ENCODE results near the gene ATP6V0E2.
A peak's percentile ranks its signal among the peaks of the same experiment; 100 is the strongest.
"Not testable (repeated sequence)": the region's sequence is repeated elsewhere in the genome, so short reads cannot be mapped to it uniquely, and the experiment has no call there.

Gene ATP6V0E2

DNA sequence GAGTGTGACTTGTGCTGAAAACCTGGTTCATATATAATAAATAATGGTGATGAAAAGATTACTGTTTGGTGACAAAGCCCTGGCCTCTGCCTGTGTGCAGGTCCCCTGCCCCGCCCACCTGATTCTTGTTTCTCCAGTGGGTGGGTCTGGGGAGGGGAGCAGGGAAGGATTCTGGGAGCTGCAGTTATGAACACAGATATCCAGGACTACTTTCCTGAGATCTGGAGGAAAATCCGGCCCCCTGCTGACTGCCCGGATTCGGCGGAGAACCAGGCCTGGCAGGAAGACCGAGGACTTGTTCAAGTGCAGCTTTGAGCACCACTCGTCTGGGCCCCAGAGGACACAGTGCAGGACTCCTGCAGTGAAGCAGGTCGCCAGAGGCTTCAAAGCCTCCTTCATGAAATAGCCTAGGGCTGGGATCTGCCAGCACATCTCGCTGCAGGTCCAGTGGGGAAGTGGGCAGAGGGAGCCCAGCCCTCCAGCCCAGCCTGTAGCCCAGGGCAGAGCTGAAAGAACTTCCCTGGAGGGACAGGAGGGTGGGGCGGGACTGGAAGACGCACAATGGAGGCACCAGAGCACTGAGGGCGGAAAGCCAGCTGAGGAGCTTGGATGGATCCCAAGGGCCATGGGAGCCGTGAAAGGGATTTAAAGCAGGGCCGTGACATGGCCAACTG is 7.0 kb downstream of the ATP6V0E2 start:
- DNase-seq, result no peak

- DNase-seq, result no peak
These were observed 7.8 kb downstream of the ATP6V0E2 start for GRCh38 chr7:149881328-149882247.

DNA sequence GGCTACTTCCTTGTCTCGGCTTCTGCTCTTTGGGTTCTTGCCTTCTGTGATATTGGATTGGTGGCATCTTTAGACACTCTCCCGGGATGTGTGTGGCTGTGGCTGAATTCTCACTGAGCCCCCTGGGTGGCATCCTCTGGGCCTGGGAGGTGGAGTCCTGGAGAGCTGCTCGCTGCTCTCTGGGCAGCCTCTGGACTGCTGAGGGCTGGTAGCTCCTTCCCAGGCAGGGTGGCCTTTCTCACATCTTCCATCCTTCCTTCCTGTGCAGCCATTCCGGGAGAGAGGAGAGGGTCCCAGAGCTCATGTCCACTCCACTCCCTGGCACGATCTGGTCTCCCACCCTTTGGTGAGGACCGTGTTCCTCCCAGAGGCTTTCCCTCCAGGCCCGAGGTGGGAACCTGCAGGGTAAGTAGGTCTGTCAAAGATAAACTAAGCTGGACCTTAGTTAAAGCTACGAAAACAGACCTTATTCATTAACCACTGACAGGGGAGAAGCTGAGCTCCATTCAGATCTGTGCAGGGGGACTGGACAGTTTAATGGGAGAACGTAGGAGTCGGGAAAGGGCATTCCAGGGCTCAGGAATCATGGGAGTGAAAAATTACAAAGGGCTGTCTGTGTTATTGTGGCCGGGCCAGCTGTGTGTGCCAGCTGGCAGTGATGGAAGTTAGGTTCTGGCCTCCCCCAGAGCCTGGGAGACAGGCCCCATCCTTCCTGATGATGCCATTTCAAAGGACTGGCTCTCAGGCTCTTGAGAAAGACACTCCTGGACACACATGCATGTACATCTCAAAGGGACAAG is 8.7 kb downstream of the ATP6V0E2 start:
- DNase-seq, result no peak

DNA sequence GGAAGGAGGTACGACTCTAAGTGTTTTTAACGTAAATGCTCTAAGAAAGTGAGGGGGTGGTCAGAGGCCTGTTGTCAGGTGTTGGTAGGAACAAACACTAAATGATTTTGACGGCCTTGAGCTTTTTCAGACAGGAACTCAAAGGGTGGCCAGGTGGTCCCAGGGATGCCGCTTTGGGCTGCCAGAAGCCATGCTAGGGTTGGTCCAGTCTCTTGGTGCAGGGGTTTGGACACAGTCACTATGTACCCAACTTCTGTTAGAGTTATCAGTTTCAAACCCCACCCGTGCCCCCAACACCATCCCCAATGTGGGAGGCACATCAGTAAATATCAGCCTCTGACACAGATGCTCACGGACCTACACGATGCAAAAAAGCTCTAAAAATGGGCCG is 9.3 kb downstream of the ATP6V0E2 start:
- DNase-seq, result no peak

DNA sequence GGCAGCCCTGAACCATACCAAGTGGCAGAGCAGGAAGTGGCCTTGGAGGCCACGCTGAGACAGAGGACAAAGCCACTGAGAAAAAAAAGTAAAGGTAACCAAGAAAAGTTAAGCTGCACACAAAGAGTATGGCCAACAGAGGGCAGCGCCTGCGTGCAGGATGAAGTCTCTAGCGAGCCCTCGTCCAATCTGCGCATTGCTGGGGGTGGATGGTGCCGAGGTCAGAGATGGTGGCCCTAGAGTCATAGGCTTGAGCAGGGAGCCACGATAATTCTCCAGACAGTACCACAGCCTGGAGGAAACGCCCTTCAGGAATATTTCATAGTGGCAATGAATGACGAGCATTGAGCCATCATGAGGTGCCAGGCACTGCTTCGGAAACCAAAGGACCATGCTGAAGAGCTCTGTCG is 9.7 kb downstream of the ATP6V0E2 start:
- peak; percentile 45 for DNase-seq

GRCh38 chr7:149884016-149884415 is 10.2 kb downstream of the ATP6V0E2 start:
- DNase-seq, result no peak

GRCh38 chr7:149884541-149884940 is 10.8 kb downstream of the ATP6V0E2 start:
- no peak for DNase-seq

GRCh38 chr7:149885191-149886017 is 11.6 kb downstream of the ATP6V0E2 start:
- DNase-seq, result no peak

DNA sequence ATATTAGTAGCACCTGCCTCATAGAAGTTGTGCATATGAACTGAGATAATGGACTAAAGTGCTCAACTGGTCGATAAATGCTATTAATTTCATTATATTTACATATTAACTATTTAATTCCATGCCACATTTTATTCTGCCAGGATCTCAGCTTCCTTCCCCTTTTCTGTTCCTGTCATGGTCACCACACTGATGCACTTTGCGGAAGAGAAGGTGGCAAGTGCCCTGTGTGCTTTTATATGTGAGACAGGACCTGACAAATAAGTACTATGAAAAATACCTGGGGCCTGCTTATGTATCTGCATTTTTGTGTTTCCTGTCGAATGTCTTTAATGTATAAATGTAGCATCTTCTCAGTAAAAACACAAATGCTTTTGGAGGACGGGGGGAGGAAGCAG is 12.2 kb downstream of the ATP6V0E2 start:
- no peak for DNase-seq

DNA sequence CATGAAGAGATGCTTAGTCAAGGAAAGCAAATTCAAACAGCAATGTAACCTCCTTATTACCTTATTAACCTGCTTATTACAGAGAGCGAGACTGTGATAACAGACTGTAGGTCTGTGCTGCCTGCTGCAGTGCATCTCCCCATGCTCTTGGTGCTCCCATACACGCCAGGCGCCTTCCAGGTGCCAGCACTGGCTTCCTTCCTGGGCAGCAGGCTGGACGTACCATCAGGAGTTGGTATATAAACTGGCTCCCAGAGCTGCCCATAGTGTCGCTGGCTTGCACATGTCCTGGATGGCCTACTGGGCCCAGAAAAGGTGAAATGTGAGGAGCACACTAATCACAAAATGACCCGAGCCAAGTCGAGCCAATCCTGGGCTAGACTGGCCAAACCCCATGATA is 13.5 kb downstream of the ATP6V0E2 start:
- no peak for DNase-seq

- not testable (repeated sequence) for DNase-seq
These were observed 16.9 kb downstream of the ATP6V0E2 start for GRCh38 chr7:149890715-149891114.

DNA sequence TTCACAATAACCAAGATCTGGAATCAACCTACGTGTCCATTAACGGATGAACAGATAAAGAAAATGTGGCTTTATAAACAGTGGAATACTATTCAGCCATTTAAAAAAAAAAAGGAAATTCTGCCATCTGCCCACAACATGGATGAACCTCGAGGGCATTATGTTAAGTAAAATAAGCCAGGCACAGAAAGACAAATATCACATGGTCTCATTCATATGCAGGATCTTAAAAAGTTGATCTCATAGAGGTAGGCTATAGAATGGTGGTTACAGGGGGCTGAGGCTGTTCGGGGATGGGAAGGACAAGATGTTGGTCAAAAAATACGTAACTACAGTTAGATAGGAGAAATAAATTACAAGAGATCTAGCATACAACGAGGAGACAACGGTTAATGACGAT is 21.2 kb downstream of the ATP6V0E2 start:
- peak; percentile 14 for DNase-seq

- DNase-seq, result not testable (repeated sequence)
These were observed 34.1 kb downstream of the ATP6V0E2 start for GRCh38 chr7:149907776-149908376.

DNA sequence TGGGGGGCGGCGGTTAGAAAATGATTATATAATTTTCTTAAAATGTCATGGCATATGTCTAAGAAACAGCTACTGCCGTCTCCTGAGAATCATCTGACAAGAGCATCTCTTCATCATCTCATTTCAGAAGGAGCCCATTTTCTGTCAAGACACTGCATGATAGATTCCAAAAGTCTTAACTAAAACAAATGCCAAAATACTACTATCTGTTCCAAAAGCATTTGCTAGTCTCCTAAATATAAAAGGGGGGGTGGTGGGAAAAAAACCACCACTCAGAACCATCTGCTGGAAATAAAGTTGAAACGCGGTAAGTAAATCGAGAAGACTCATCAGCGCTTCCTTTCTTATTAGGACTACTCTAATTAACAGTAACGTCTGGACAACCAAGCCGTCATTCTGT is 36.5 kb downstream of the ATP6V0E2 start:
- DNase-seq, result not testable (repeated sequence)

- not testable (repeated sequence) for DNase-seq
These were observed 38.4 kb downstream of the ATP6V0E2 start for GRCh38 chr7:149912126-149912525.

GRCh38 chr7:149926414-149926813 is 52.6 kb downstream of the ATP6V0E2 start:
- not testable (repeated sequence) for DNase-seq
